Measurements from ENCODE around the gene EPB41L4A.
A peak's percentile ranks its signal among the peaks of the same experiment; 100 is the strongest.

Gene EPB41L4A

GRCh38 chr5:112146323-112147226 is 272.5 kb downstream of the EPB41L4A start:
- DNase-seq: peak; percentile 35

GRCh38 chr5:112143690-112144089 is 275.4 kb downstream of the EPB41L4A start:
- no peak for DNase-seq

GRCh38 chr5:112142769-112143270 is 276.3 kb downstream of the EPB41L4A start:
- no peak for DNase-seq

- no peak for DNase-seq
These were observed 277.5 kb downstream of the EPB41L4A start for GRCh38 chr5:112141582-112141981.

GRCh38 chr5:112138526-112138925 is 280.6 kb downstream of the EPB41L4A start:
- DNase-seq: no peak

GRCh38 chr5:112136773-112137172 is 282.3 kb downstream of the EPB41L4A start:
- DNase-seq: no peak

GRCh38 chr5:112127861-112128260 is 291.2 kb downstream of the EPB41L4A start:
- DNase-seq: no peak

- DNase-seq: no peak
These were observed 292.1 kb downstream of the EPB41L4A start for GRCh38 chr5:112126982-112127381.

- no peak for DNase-seq
These were observed 293.2 kb downstream of the EPB41L4A start for GRCh38 chr5:112125903-112126302.

- no peak for DNase-seq
These were observed 294.3 kb downstream of the EPB41L4A start for GRCh38 chr5:112124788-112125187.

GRCh38 chr5:112123086-112123485 is 296.0 kb downstream of the EPB41L4A start:
- DNase-seq: no peak

GRCh38 chr5:112122353-112122752 is 296.7 kb downstream of the EPB41L4A start:
- DNase-seq: no peak

GRCh38 chr5:112121258-112121657 is 297.8 kb downstream of the EPB41L4A start:
- DNase-seq: no peak

GRCh38 chr5:112119969-112120368 is 299.1 kb downstream of the EPB41L4A start:
- DNase-seq: no peak

- no peak for DNase-seq
These were observed 299.6 kb downstream of the EPB41L4A start for GRCh38 chr5:112119508-112119907.

- no peak for DNase-seq
These were observed 301.5 kb downstream of the EPB41L4A start for GRCh38 chr5:112117551-112117950.

GRCh38 chr5:112116371-112116770 is 302.7 kb downstream of the EPB41L4A start:
- DNase-seq: no peak

GRCh38 chr5:112113565-112113964 is 305.5 kb downstream of the EPB41L4A start:
- DNase-seq: no peak

Data from T-helper 9 cell (primary cell).